ENCODE data around the gene DLL1.

DLL1 gene

DNA sequence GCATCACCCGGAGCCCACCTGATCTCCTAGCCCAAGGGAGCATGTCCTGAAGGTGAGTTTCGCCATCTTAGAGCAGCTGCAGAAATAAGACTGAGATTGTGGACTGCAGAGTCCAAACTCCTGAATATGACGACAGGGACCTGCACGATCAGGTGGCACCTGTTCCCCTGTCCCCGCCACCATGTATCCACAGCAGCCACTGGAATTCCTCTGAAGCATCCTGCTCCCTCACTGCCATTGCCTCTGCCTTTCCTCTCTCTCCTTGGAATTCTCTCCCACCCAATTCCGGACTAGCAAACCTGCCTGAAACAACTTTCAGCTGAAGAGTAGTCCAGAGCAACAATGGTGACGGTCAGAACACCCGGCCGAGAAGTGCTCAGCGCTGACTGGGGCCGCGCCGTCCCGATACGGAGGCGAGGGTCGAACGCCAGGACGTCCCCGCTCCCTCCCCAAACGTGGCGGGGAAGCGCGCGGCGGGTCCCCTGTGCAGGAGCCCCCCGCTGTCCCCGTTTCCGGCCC, 15.0 kb upstream of the DLL1 start:
- TF ChIP-seq, protein P1, sequence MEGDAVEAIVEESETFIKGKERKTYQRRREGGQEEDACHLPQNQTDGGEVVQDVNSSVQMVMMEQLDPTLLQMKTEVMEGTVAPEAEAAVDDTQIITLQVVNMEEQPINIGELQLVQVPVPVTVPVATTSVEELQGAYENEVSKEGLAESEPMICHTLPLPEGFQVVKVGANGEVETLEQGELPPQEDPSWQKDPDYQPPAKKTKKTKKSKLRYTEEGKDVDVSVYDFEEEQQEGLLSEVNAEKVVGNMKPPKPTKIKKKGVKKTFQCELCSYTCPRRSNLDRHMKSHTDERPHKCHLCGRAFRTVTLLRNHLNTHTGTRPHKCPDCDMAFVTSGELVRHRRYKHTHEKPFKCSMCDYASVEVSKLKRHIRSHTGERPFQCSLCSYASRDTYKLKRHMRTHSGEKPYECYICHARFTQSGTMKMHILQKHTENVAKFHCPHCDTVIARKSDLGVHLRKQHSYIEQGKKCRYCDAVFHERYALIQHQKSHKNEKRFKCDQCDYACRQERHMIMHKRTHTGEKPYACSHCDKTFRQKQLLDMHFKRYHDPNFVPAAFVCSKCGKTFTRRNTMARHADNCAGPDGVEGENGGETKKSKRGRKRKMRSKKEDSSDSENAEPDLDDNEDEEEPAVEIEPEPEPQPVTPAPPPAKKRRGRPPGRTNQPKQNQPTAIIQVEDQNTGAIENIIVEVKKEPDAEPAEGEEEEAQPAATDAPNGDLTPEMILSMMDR (IDR thresholded peaks at IDR 0.05), result no peak
- Histone ChIP-seq H3K4me3 (peak overlapping the region; percentile 99), H3K27ac (peak overlapping the region; percentile 88 to 94)
- DNase-seq (ENCODE audit: low spot score), result no peak

DNA sequence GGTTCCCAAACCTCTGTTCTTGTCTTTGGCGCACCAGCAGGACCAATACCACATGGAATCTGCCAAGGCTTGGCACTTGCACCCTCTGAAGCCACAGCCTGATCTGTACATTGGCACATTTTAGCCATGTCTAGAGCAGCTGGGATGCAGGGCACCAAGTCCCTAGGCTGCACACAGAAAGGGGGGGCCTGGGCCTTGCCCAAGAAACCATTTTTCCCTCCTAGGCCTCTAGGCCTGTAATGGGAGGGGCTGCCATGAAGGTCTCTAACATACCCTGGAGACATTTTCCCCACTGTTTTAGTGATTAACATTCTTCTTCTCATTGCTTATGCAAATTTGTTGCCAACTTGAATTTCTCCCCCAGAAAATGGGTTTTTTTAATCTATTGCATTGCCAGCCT, 10.3 kb upstream of the DLL1 start:
- DNase-seq (ENCODE audit: low spot score), result no peak
- Histone ChIP-seq H3K27ac (no peak overlapping the region), H3K4me3 (no peak overlapping the region)
- TF ChIP-seq, protein P1 (IDR thresholded peaks at IDR 0.05), result no peak

DNA sequence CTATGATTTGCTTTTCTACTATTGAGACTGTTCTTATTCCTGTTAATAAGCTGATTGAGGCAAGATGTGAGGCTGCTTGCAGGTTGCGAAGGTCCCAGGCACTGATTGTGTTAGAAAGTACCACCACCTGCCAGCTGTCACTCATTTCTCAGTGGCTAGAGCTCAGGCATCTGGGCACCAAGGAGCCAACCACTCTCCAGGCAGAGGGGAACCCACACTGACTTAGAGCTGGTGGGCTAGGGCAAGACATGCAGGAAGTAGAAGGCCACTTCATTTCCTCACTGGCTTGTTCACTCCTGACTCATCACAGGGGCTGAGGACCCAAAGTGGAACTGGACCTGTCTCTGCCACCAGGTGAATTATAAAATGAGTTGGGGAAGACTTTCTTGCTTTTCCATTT, 7.8 kb upstream of the DLL1 start:
- H3K27ac ChIP-seq, result no peak overlapping the region
- no peak for DNase-seq (ENCODE audit: low spot score)
- no peak overlapping the region for H3K4me3 ChIP-seq
- TF ChIP-seq, protein P1 (IDR thresholded peaks at IDR 0.05), result no peak

- no peak overlapping the region for H3K27ac ChIP-seq
Observed at GRCh38 chr6:170297576-170298330, 6.9 kb upstream of the DLL1 start.

GRCh38 chr6:170296746-170297575, 6.1 kb upstream of the DLL1 start:
- no peak for DNase-seq (ENCODE audit: low spot score)
- TF ChIP-seq, protein P1 (IDR thresholded peaks at IDR 0.05), result no peak
- no peak overlapping the region for H3K27ac ChIP-seq
- peak overlapping the region; percentile 68 for H3K4me3 ChIP-seq

More at GRCh38 chr6:170297576-170298330, 6.9 kb upstream of the DLL1 start:
- TF ChIP-seq, protein P1 (IDR thresholded peaks at IDR 0.05), result no peak
- no peak for DNase-seq (ENCODE audit: low spot score)
- H3K4me3 ChIP-seq, result no peak overlapping the region

DNA sequence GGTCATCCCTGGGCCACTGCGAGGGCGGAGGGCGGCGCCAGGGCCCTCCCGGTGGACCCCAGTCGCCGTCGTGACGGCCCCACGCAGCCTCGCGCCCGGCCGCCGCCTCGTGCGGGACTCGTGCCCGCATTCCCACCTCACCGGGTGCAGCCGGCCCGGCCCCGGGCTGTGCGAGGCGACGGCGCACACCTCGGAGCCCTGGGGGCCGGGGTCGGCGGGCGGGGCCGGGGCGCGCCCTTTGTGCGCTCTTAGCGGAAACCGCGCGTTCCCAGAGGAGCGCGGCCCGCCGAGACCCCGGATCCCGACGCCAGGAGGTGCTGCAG, 5.5 kb upstream of the DLL1 start:
- H3K4me3 ChIP-seq, result peak overlapping the region; percentile 68
- no peak for DNase-seq (ENCODE audit: low spot score)
- no peak overlapping the region for H3K27ac ChIP-seq
- TF ChIP-seq, protein P1 (IDR thresholded peaks at IDR 0.05), result no peak

Measured in coronary artery (tissue), 2 donors.